K562 (cell line): ENCODE measurements around the gene IL7R. TPM values are rescaled to one million over a fixed set of nuclear protein-coding genes. Genes with fewer than 3 reads are reported as not detected.

Experiments
- ATAC-seq: fragments of 200-7000 bp; cut with Tn5 transposase; 3 replicates; pipeline ENCODE4 v1.9.1; 2020; ENCODE audit warnings: moderate library complexity
- BruUV-seq: library from RNA; stranded (reverse); fragments of 400-500 nt; replicated peaks from 2 replicates; lab custom pipeline; 2021; lab: Mats Ljungman, UMichigan
- CTCF ChIA-PET: fragments of 300-600 bp; formaldehyde crosslinking; extraction: SDS; loops from one replicate; lab custom pipeline; 2021; ENCODE audit warnings: low intra/inter-chr PET ratio; lab: Yijun Ruan, JAX
- POLR2A ChIA-PET: fragments of 300-600, 350-650 bp; sonication (Branson Sonifier 250); formaldehyde crosslinking; extraction: SDS; loops from one replicate; lab custom pipeline; 2021; ENCODE audit warnings: antibody characterized with exemption, inconsistent platforms; lab: Yijun Ruan, JAX
- DNase-seq, 4 experiments: peaks; one replicate each; pipeline versions ENCODE4 v3.0.0 to v3.0.0-alpha.2; 2011 to 2018; ENCODE audit warnings: low spot score in 3 of 4, mixed read lengths in 3 of 4; ENCODE audit errors: extremely low read depth in 1 of 4
- FAIRE-seq: peaks from 2 replicates; lab custom pipeline; 2011; peaks lifted over from hg19 to GRCh38; lab: Jason Lieb, UNC
- H2AFZ ChIP-seq: 2 replicates; pipeline ENCODE4 v1.6.0; 2011; ENCODE audit warnings: low read depth, low read length, control low read depth, inconsistent platforms
- H3K27ac ChIP-seq: fragments of 200-600 bp; 3 replicates; pipeline ENCODE4 v1.8.0; 2011; ENCODE audit warnings: low read depth, mild to moderate bottlenecking, control low read depth, inconsistent platforms, low read length, moderate library complexity, mixed read lengths; ENCODE audit errors: extremely low read depth
- H3K27me3 ChIP-seq, 2 experiments: fragments of 300-600 bp in 1 of 2; 2 replicates in 1 of 2; 3 replicates in 1 of 2; pipeline versions ENCODE4 v1.6.0 to v1.8.0; 2011; ENCODE audit warnings: inconsistent platforms in 2 of 2, low read length in 2 of 2, mild to moderate bottlenecking in 1 of 2, mixed read lengths in 1 of 2, moderate library complexity in 1 of 2; ENCODE audit not compliant: control insufficient read depth in 2 of 2, insufficient read depth in 2 of 2
- H3K36me3 ChIP-seq: fragments of 300-600 bp; 3 replicates; pipeline ENCODE4 v1.8.0; 2011; ENCODE audit warnings: mild to moderate bottlenecking, low read length, inconsistent platforms; ENCODE audit not compliant: control insufficient read depth, insufficient read depth
- H3K4me1 ChIP-seq, 2 experiments: fragments of 200-600 bp in 1 of 2; replicated peaks in 1 of 2; 2 replicates in 1 of 2; 3 replicates in 1 of 2; pipeline versions ENCODE4 v1.5.1 to v1.8.0; 2011; ENCODE audit warnings: inconsistent platforms in 2 of 2, low read length in 2 of 2, mild to moderate bottlenecking in 1 of 2, mixed read lengths in 1 of 2, moderate library complexity in 1 of 2; ENCODE audit not compliant: control insufficient read depth in 2 of 2, insufficient read depth in 2 of 2
- H3K4me2 ChIP-seq: 2 replicates; pipeline ENCODE4 v1.6.1; 2011; ENCODE audit warnings: low read length, control low read depth, inconsistent platforms, mixed read lengths; ENCODE audit not compliant: insufficient read depth
- H3K4me3 ChIP-seq: fragments of 200-600 bp; sonication (generic), shearing (Covaris generic); 2 replicates; pipeline ENCODE4 v1.5.1; 2016; ENCODE audit warnings: control low read depth, inconsistent platforms
- H3K79me2 ChIP-seq: fragments of 200-600 bp; 3 replicates; pipeline ENCODE4 v1.8.0; 2011; ENCODE audit warnings: low read length, inconsistent platforms; ENCODE audit not compliant: control insufficient read depth, insufficient read depth
- H3K9ac ChIP-seq, 2 experiments: 2 replicates each; pipeline versions ENCODE4 v1.6.0 to v1.6.1; 2011; ENCODE audit warnings: low read depth in 2 of 2, low read length in 2 of 2, control low read depth in 1 of 2, inconsistent platforms in 1 of 2, mild to moderate bottlenecking in 1 of 2, mixed read lengths in 1 of 2; ENCODE audit not compliant: insufficient read depth in 1 of 2
- H3K9me1 ChIP-seq: one replicate; pipeline ENCODE4 v1.6.0; 2011; ENCODE audit warnings: inconsistent platforms, mild to moderate bottlenecking, low read length, moderate library complexity; ENCODE audit not compliant: control insufficient read depth, insufficient read depth
- H3K9me3 ChIP-seq: replicated peaks from 2 replicates; pipeline ENCODE4 v1.5.1; 2011; ENCODE audit warnings: low read depth, low read length, inconsistent platforms; ENCODE audit not compliant: control insufficient read depth, insufficient read depth
- H4K20me1 ChIP-seq: replicated peaks from 2 replicates; pipeline ENCODE4 v1.6.1; 2011; ENCODE audit warnings: low read length, inconsistent platforms, mixed read lengths; ENCODE audit not compliant: control insufficient read depth, insufficient read depth
- CREBBP ChIP-seq: IDR thresholded peaks from one replicate; pipeline ENCODE4 v1.6.1; 2012; ENCODE audit warnings: low read depth, mild to moderate bottlenecking, control low read depth, inconsistent platforms, low read length
- RAD51 ChIP-seq: fragments of 450-650 bp; IDR thresholded peaks from 2 replicates; pipeline ENCODE4 v1.7.1; 2016; ENCODE audit warnings: low read depth, mild to moderate bottlenecking, borderline replicate concordance
- SRSF1 ChIP-seq: fragments of 200-400 bp; formaldehyde crosslinking; IDR thresholded peaks from 2 replicates; pipeline ENCODE4 v1.6.1; 2017; ENCODE audit warnings: mild to moderate bottlenecking, low read depth, low read length, moderate library complexity
- WGBS: fragments of 100-300 bp; shearing (Covaris generic); methylation state at CpG from one replicate; pipeline ENCODE4 v1.1.6; 2016; ENCODE audit warnings: low coverage, mixed read lengths; ENCODE audit not compliant: insufficient coverage; ENCODE audit errors: missing lambda C conversion rate; 5-methylcytosine and 5-hydroxymethylcytosine counted together
- in situ Hi-C: fragments of 300-500 bp; cut with MboI; formaldehyde crosslinking; loops from 4 replicates; pipeline ENCODE4 v1.15.0; 2018; ENCODE audit warnings: inconsistent platforms, mixed read lengths
- intact Hi-C: fragments of 100-400 bp; cut with micrococcal nuclease; formaldehyde crosslinking; loops from 2 replicates; pipeline ENCODE4 v1.14.2; 2022
- polyA plus RNA-seq, 8 experiments: library from polyadenylated mRNA; depleted of rRNA in 4 of 8; stranded (reverse) in 5 of 8; unstranded in 3 of 8; fragments of >200 nt; fragmentation: Nextera tagmentation in 2 of 8; fragmentation: Illumina TruSeq in 1 of 8; extraction: Ambion mirVana in 2 of 8; extraction: Trizol in 1 of 8; gene quantifications; 2 replicates each; pipeline versions ENCODE4 v1.2.1 to v1.2.3, GENCODE V29; 2011 to 2014; ENCODE audit warnings: inconsistent platforms in 1 of 8, missing spikeins in 1 of 8
- total RNA-seq, 7 experiments: library from RNA; depleted of rRNA in 6 of 7; stranded (reverse); fragments of >200 nt in 6 of 7; fragmentation: Illumina TruSeq in 2 of 7; extraction: Trizol in 2 of 7; gene quantifications; 2 replicates each; pipeline versions ENCODE4 v1.2.1 to v1.2.3, GENCODE V29; 2011 to 2021; ENCODE audit warnings: low replicate concordance in 1 of 7
- TF ChIP-seq, protein P1 (sequence below): sonication (generic); formaldehyde crosslinking; IDR thresholded peaks from 2 replicates; pipeline ENCODE4 v1.8.1; 2022; ENCODE audit warnings: missing genetic modification reagents
- TF ChIP-seq, protein P2 (sequence below): IDR thresholded peaks from 2 replicates; pipeline ENCODE4 v1.6.1; 2012; ENCODE audit warnings: low read depth, low read length, improper control_type of control experiment, borderline replicate concordance
- TF ChIP-seq, protein P3 (sequence below), 2 experiments: fragments of 450-650 bp in 1 of 2; sonication (generic) in 1 of 2; formaldehyde crosslinking in 1 of 2; IDR thresholded peaks in 1 of 2; conservative IDR thresholded peaks in 1 of 2; 2 replicates each; pipeline versions ENCODE4 v1.6.1 to v1.8.1; 2016 to 2023; ENCODE audit warnings: mild to moderate bottlenecking in 2 of 2, moderate library complexity in 2 of 2, inconsistent platforms in 1 of 2, missing genetic modification reagents in 1 of 2

IL7R gene
- total and polyA plus RNA-seq, 9 of the 15 experiments (the other 6 are each of a cell fraction or from before 2014, with no cell fraction given): 0.04 to 0.98 (median 0.09) TPM; not detected in 3

DNA sequence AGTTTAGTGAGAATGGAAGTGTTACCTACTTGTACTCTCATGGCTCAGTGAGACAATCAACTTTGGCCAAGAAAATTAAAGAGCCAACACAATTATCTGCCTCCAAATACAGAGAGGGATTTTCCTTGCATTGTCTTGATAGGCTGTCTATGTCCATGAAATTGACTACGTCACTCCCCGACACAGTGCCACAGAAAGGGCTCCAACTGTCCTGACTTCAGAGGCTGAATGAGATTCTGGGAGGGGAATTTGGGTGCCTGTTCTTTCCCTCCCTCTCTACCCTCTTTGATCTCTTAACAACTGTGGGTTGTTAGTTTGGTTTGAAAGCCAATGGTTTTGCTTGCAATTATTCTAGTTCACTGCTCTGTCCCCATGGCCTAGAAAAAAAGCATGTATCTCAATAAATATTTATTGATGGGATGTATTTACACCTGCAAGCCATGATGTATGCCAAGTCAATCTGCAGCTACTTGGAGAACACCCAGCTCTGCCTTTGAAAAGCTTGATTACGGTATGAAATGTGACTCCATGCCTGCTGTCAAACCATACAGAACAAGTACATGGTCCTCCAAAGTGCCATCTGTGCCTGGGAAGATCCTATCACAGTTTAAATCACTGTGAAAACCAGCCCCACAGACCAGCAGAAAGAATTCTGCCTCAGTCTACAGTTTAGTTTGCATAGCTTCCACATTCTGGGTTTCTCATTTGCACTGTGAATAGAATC is 44.4 kb downstream of the IL7R start (continued):
- TF ChIP-seq, protein P1, sequence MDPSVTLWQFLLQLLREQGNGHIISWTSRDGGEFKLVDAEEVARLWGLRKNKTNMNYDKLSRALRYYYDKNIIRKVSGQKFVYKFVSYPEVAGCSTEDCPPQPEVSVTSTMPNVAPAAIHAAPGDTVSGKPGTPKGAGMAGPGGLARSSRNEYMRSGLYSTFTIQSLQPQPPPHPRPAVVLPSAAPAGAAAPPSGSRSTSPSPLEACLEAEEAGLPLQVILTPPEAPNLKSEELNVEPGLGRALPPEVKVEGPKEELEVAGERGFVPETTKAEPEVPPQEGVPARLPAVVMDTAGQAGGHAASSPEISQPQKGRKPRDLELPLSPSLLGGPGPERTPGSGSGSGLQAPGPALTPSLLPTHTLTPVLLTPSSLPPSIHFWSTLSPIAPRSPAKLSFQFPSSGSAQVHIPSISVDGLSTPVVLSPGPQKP (CRISPR knock-in tag): no peak
- TF ChIP-seq RAD51 (no peak), SRSF1 (no peak), CREBBP (no peak)
- TF ChIP-seq, all 486 proteins: peak for 0

DNA sequence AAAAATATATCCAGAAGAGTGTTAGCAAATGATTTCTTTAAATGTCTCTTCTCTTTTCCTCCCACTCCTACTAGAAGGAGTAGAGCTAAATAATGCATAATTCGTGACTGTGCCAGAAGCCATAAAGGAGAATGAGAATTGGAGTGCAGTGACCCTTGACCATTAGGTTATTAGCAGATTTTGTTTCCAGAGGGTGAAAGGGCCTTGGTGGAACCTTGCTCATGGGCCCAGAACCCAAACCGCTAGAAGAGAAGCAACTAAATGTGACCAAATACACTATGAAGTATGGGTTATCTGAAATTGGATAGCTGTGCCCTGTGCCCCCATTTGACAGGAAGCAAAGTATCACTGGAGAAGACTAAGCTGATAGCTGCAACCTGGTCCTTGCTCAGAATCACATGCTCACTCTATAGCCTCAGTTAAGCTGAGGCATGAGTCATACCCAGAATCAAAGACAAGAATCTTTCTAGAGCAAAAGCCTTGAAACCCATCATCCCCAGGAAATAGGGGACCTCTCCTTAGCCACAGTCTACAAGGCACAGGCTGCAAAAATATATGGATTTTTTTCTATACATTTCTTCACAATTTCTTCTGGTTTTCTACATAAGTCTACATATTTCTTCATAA is 45.5 kb downstream of the IL7R start:
- no peaks in the 10 kb centered on the region for H3K27me3 ChIP-seq
- ChIA-PET POLR2A (no interaction called here), CTCF (no interaction called here)
- no peak overlapping the region for H2AFZ ChIP-seq
- no peaks in the 10 kb centered on the region for H3K79me2 ChIP-seq
- WGBS: 0% methylated on average over 2 of the region's 2 CpGs
- H4K20me1 ChIP-seq: 0 out of 2 replicates have a peak, but pooled peaks cover 3% of the 10 kb centered on the region
- DNase-seq: no peak
- H3K27ac ChIP-seq: no peak overlapping the region
- H3K36me3 ChIP-seq: no peaks in the 10 kb centered on the region
- FAIRE-seq: no peak
- intact Hi-C loops (no loop called here), in situ Hi-C loops (no loop called here)
- H3K9me1 ChIP-seq: no peaks in the 10 kb centered on the region
- H3K4me2 ChIP-seq: no peak overlapping the region
- no peak overlapping the region for H3K4me3 ChIP-seq
- BruUV-seq: no TSS peak
- H3K9ac ChIP-seq: no peak overlapping the region
- H3K9me3 ChIP-seq: no peaks in the 10 kb centered on the region
- no peaks in the 10 kb centered on the region for H3K4me1 ChIP-seq
- TF ChIP-seq, protein P2, sequence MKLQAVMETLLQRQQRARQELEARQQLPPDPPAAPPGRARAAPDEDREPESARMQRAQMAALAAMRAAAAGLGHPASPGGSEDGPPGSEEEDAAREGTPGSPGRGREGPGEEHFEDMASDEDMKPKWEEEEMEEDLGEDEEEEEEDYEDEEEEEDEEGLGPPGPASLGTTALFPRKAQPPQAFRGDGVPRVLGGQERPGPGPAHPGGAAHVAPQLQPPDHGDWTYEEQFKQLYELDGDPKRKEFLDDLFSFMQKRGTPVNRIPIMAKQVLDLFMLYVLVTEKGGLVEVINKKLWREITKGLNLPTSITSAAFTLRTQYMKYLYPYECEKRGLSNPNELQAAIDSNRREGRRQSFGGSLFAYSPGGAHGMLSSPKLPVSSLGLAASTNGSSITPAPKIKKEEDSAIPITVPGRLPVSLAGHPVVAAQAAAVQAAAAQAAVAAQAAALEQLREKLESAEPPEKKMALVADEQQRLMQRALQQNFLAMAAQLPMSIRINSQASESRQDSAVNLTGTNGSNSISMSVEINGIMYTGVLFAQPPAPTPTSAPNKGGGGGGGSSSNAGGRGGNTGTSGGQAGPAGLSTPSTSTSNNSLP: no peak
- TF ChIP-seq, protein P3, sequence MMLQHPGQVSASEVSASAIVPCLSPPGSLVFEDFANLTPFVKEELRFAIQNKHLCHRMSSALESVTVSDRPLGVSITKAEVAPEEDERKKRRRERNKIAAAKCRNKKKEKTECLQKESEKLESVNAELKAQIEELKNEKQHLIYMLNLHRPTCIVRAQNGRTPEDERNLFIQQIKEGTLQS (IDR thresholded peaks at IDR 0.05): 0 out of 2 replicates have a peak, but pooled peaks have one; percentile 8
- TF ChIP-seq, protein P3 (CRISPR knock-in tag; conservative IDR thresholded peaks at IDR 0.05): no peak
- ATAC-seq: no peak
